GM21390 (cell line): ENCODE data around the gene MRPS6.

Experiments used
- ATAC-seq: cut with Tn5 transposase; IDR thresholded peaks from one replicate; pipeline ENCODE4 v1.9.1; 2021; ENCODE audit not compliant: unreplicated experiment

MRPS6 gene

DNA sequence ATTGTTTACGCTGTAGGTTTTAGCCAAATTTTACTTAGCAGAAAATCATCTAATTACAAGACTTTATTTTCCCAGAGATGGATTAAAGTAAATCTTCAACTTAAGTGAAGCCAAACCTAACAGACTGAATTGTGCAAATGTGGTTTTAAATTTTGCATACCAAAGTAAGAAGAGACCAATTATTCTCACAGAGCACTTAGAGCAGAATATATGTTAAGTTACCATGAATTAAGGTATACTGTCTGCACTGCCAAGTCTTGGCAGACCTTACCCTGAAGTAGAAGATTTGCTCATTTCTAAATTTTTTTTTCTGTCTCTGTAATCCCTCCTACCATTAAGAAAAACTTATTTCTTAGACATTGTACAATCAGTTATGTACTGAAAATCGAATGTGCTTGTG lies 24.1 kb downstream of the MRPS6 start:
- no peak for ATAC-seq

DNA sequence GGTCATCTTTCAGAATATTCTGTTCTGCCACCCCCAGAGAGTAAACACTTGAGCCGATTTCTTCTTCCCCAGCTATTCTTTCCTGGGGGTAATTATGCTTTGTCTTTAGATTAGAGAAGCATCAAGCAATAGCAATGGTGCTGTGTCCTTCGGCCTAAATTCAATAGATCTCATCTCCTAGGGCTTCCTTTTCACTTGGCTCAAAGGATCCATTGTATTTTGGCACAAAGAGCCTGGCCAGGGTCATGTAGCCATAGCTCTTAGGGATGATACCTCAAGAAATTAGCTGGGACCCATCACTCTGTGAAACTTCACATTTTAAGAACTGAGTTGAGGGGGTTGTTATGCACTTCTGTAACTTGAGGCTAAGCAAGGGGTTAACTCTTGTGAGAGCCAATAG lies 27.0 kb downstream of the MRPS6 start:
- no peak for ATAC-seq

DNA sequence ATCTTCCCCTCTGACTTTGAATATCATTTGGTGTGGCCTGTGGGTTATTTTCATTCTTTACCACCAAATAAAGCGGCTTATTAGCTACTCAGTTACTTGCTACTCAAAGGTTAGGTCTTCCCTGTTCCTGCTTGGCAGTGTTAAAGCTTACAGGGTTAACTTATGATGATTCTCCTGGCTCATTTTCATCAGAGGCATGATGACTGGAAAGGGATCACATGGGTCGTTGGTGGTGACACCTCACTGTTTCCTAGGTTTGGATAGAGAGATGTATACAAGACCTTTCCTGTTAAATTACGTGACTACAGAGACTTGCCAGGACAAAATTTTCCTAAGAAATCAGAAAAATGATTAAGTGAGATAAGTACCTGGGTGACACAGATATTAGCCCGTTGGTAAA lies 27.4 kb downstream of the MRPS6 start:
- no peak for ATAC-seq

DNA sequence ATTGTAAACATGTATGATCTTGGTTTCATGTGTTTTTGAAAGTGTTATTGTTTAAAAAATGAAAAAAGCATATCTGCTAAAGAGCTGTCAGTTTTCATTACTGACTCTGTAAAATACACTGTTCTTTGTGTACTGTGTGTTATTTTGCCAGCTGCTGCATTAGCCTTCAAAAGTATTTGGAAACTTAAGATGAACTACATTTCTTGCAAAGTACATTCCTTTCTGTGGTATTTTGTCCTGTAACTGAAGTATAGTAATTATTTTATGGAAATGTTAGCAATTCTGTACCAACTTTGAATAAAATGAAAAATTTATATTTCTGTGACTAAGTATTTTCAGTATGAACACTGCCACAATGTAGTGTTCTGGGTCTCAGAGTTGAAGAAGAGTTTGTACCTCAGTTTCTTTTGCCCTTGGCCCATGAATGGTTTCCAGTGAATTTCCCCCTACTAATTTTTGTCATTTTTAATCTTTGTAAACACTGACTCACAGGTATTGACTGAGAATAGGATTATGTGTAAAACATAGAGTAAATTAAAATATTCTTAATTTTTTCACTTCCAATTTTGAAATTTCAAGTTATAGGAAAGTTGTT lies 32.7 kb downstream of the MRPS6 start:
- no peak for ATAC-seq

- no peak for ATAC-seq
Measured at GRCh38 chr21:34107606-34108005, 34.2 kb downstream of the MRPS6 start.

DNA sequence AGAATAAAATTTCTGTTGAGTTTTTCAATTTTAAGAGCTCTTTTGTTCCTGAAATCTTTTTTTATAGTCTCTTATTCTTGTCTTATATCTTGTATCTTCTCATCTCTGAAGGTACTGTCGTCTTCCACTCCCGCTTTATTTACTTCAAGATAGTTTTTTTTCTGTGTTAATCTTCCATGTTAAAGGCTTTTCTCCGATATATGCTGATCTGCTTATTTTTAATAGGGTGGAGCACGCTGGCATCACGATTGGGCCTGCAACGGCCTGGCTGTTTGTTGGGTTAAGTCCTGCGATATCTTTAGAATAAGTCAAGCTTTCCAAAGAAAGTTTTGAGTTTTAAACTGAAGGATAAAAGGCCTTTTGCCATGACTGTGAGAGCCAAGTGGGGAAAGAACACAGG lies 35.7 kb downstream of the MRPS6 start:
- ATAC-seq, result no peak

DNA sequence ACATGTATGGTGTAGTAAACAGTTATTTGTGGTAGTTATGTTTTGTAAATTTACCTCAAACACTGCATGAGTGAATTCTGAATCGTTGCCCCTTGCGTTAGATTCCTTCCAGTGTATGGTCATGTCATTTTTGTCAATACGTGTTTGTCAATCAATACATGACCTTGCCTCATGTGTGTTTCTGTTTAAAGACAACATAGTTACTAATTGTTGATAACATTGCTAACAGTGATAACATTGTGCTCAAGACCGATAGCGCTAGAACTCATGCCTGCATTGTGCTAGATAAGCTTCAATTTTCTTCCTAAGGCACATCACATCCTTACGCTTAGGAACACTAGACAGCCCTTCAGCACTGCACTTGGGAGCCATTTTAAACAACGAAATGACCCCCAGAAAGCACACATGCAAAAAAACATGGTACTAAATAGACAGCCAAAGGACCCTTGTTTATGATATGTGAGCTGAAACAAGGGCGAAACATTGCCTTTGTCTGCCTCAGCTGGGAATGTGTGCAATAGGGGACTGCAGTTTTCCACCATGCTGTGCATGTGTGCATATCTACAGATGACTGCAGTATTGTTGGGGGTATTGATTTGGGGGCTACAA lies 37.3 kb downstream of the MRPS6 start:
- no peak for ATAC-seq

DNA sequence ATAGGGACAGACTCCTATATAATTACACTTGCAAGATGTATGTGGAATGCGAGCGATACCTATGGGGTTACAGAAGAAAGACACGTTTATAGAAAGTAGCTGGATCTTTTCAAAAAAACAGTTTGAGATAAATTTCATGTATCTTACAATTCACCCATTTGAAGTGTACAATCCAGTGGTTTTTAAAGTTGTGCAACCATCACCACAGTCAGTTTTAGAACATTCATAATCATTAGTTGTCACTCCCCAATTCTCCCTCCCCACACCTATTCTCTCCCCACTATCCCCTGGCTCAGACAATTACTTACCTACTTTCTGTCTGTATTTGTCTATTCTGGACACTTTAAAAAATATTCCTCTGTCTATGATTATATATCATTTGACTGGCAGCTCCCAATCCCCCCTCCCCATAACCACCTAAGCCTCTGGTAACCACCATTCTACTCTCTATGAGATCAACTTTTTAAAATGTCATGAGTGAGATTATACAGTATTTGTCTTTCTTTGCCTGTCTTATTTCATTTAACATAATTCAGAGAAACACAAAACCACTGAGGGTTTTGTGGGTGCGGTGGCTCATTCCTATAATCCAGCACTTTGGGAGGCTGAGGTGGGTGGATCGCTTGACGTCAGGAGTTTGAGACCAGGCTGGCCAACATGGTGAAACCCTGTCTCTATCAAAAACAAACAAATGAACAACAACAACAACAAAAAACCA lies 39.1 kb downstream of the MRPS6 start:
- no peak for ATAC-seq

DNA sequence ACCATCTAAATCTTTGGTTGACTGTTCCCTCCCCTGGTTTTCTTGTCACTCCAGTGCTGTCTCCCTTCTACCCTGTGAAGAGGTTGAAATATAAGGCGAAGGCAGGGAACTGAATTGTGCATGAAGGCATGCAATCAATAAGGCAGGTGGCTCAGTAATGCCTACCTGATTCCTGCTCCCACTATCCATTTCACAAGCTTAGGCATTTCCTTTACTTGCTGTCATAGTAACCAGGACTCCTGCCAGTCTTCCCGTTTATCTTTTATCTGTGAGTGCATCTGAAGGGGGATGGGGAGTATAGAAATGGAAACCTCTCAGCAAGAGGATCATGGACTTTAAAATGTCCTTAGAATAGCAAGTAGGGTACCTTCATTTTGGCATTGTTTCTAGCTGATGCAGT lies 40.5 kb downstream of the MRPS6 start:
- ATAC-seq, result no peak

GRCh38 chr21:34115160-34115559 lies 41.8 kb downstream of the MRPS6 start:
- no peak for ATAC-seq

DNA sequence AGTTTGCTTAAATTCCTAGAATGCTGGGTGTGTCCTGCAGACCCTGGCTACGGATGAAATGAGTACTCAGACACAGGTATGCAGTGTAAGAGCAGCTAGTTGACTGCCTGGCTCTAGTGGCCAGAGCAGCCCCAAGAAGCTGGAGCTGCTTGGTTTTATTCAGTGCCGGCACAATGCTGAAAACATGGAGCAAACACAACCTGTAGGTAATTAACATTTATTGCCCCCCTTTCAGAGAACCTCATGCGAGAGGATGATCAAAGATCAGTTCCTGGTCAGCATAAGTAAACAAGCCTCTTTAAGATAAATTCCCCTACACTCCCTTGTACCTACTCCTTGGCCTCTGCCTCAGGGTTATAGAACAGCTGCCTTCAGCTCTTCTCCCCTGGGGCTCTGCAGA lies 43.2 kb downstream of the MRPS6 start:
- ATAC-seq, result no peak

DNA sequence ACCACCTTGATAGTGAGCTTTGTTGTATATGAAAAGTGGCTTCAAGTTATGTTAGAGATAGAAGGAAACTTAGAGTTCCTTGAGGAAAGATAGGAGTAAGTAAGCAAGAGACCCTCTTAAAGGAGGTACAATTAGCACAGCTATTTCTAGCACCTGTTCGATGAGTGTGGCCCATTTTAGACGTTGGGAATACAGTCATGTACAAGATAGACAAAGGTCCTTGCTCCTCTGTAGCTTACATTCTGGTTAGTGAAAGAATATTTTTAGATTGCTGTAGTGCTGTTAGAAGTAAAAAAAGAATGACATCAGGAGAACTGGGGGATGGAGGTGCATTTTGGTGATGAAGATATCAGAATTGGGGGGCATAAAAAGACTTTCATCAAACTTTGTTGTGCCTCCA lies 47.5 kb downstream of the MRPS6 start:
- ATAC-seq, result no peak

- ATAC-seq, result no peak
Measured at GRCh38 chr21:34122047-34122446, 48.7 kb downstream of the MRPS6 start.

DNA sequence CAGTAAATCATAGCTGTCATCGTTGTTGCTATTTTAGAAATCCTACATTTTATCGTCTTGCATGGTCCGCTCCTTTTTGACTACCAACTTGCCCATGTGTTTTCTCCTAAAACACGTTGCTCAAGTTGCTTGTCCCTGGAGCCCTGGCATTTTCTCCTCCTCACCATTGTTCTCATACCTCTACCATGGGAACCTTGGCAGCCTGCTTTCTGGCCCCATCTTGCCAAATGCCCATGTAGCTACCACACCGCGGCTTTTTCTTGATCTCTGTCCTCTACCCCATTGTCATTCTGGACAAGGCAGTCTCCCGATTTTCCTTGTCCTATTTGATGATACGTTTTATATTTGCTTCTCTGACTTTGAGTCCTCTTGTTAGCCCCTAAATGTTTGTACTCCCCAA lies 50.2 kb downstream of the MRPS6 start:
- ATAC-seq, result no peak

- ATAC-seq, result no peak
Measured at GRCh38 chr21:34126269-34126668, 52.9 kb downstream of the MRPS6 start.

DNA sequence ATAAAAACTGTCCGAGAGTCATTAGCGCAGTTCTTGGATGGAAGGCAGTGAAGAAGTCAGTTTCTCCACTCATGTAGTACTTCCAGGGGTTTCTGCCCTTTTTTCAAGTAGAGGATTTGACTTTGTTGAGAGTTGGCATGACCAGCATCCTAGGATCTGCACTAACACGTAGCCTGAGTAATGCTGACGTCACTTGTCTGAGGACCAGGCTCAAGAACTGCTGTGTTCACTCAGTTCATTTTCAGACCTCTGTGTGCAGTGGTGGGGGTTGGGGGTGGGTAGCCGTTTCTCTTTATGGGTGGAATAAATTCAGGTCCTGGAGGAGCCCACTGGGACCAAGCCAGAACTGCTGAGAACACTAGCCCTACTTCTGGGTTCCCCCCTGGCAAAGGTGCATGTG lies 53.3 kb downstream of the MRPS6 start:
- no peak for ATAC-seq

DNA sequence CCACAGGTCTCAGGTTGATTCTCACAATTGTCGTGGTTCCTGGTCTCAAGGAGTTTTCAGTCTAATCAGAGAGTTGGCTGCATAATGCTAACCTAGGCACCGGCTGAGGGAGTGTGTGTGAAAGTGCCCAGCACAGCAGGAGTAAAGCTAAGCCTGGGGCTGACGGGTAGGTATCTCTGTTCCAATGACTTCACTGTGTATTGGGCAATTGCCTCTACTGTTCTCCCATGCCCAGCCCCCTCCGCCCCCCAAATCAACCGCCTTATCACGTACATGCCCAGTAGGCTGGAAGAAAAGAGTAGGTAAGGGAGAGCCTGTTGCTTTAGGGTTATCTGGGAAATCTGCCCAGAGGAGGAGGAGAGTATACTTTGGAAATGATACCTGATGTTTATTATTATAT lies 54.7 kb downstream of the MRPS6 start:
- no peak for ATAC-seq

DNA sequence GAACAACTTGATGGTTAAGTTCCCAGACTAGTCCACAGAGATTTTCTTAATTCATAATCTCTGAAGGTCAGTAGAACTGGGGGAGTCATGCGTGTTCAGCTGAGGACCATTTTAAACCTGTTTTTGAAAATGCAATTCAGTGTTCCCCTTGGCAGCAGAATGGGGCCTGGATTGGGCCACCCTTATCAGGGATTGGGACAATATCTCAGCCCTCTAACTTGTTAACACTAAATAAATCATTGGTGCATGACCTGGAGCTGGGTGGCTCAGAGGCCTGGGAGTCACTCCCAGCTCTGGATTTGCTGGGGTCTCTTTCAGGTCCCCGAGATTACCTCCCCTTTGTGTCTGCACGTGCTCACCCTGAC lies 55.3 kb downstream of the MRPS6 start:
- no peak for ATAC-seq

GRCh38 chr21:34129039-34129891 lies 55.9 kb downstream of the MRPS6 start:
- ATAC-seq, result no peak

- no peak for ATAC-seq
Measured at GRCh38 chr21:34129901-34130715, 56.7 kb downstream of the MRPS6 start.

DNA sequence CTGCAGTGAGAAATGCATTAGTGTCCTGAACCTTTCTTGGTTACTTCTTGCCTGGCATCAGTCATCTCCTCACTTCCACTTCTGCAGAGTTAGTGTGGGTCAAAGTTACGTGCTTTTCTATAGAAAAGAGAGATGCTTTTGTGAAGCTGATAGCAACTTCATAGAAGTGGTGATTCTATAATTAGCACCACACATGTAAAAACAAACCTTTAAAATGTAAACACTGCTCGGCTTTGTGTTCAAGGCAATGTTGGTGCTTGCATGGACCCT lies 57.3 kb downstream of the MRPS6 start:
- ATAC-seq, result no peak
